ENCODE data around the gene FAM3D. TPM values are rescaled to one million over a fixed set of nuclear protein-coding genes. Genes with fewer than 3 reads are reported as not detected.

FAM3D gene
- total RNA-seq, 1 donor from 2014 or later, result 5.8 TPM

- Histone ChIP-seq H3K4me3 (no peak overlapping the region), H3K27me3 (ENCODE audit: low read depth) (no peaks in the 10 kb centered on the region), H3K36me3 (no peaks in the 10 kb centered on the region), H3K27ac (no peak overlapping the region), H3K9me3 (no peaks in the 10 kb centered on the region), H3K4me1 (peaks cover 6% of the 10 kb centered on the region)
- ATAC-seq, result no peak
- no peak for TF ChIP-seq CTCF (IDR thresholded peaks at IDR 0.05)
- no peak for DNase-seq
- intact Hi-C loops (cut with DNase I), result no loop called here
Observed at GRCh38 chr3:58642846-58643245, 23.7 kb downstream of the FAM3D start.

GRCh38 chr3:58640700-58641372 lies 25.7 kb downstream of the FAM3D start:
- peak; percentile 89 to 92 for ATAC-seq
- Histone ChIP-seq H3K27ac (no peak overlapping the region), H3K4me1 (peaks cover 6% of the 10 kb centered on the region), H3K9me3 (no peaks in the 10 kb centered on the region), H3K36me3 (no peaks in the 10 kb centered on the region), H3K4me3 (no peak overlapping the region), H3K27me3 (ENCODE audit: low read depth) (no peaks in the 10 kb centered on the region)
- peak; percentile 88 for TF ChIP-seq CTCF (IDR thresholded peaks at IDR 0.05)
- peak; percentile 84 for DNase-seq
- intact Hi-C loops (cut with DNase I), result no loop called here

GRCh38 chr3:58639842-58640241 lies 26.7 kb downstream of the FAM3D start:
- no peak for DNase-seq
- intact Hi-C loops (cut with DNase I), result no loop called here
- H3K4me3 ChIP-seq, result no peak overlapping the region
- no peak for ATAC-seq
- peaks cover 6% of the 10 kb centered on the region for H3K27me3 ChIP-seq (ENCODE audit: low read depth)
- H3K4me1 ChIP-seq, result peaks cover 6% of the 10 kb centered on the region
- TF ChIP-seq CTCF (IDR thresholded peaks at IDR 0.05), result no peak
- no peaks in the 10 kb centered on the region for H3K36me3 ChIP-seq
- no peaks in the 10 kb centered on the region for H3K9me3 ChIP-seq
- H3K27ac ChIP-seq, result no peak overlapping the region

GRCh38 chr3:58639001-58639400 lies 27.6 kb downstream of the FAM3D start:
- H3K36me3 ChIP-seq, result no peaks in the 10 kb centered on the region
- no peak overlapping the region for H3K4me3 ChIP-seq
- H3K27me3 ChIP-seq (ENCODE audit: low read depth), result peaks cover 6% of the 10 kb centered on the region
- no peak overlapping the region for H3K27ac ChIP-seq
- intact Hi-C loops (cut with DNase I), result no loop called here
- no peak for ATAC-seq
- DNase-seq, result no peak
- H3K9me3 ChIP-seq, result no peaks in the 10 kb centered on the region
- peaks cover 6% of the 10 kb centered on the region for H3K4me1 ChIP-seq
- TF ChIP-seq CTCF (IDR thresholded peaks at IDR 0.05), result no peak

GRCh38 chr3:58638591-58638990 lies 28.0 kb downstream of the FAM3D start:
- H3K27me3 ChIP-seq (ENCODE audit: low read depth), result peaks cover 6% of the 10 kb centered on the region
- no peak overlapping the region for H3K4me3 ChIP-seq
- intact Hi-C loops (cut with DNase I), result no loop called here
- no peaks in the 10 kb centered on the region for H3K9me3 ChIP-seq
- ATAC-seq (no peak), DNase-seq (no peak)
- H3K27ac ChIP-seq, result no peak overlapping the region
- TF ChIP-seq CTCF (IDR thresholded peaks at IDR 0.05), result no peak
- peaks cover 6% of the 10 kb centered on the region for H3K4me1 ChIP-seq
- H3K36me3 ChIP-seq, result no peaks in the 10 kb centered on the region

All from lower lobe of right lung (tissue), 2 donors.